HFFc6 (cell line): ENCODE measurements around the gene POLR3H. TPM values are rescaled to one million over a fixed set of nuclear protein-coding genes. Genes with fewer than 3 reads are reported as not detected.

Experiments used
- DNase-seq: peaks from one replicate; pipeline ENCODE4 v3.0.0-alpha.2; 2018
- H3K27ac Mint-ChIP-seq: 2 replicates; pipeline ENCODE4 v1.8.0; 2020; ENCODE audit warnings: mild to moderate bottlenecking, mixed read lengths
- H3K27me3 Mint-ChIP-seq: 2 replicates; pipeline ENCODE4 v1.8.0; 2021; ENCODE audit warnings: mild to moderate bottlenecking, moderate library complexity, mixed read lengths; ENCODE audit not compliant: insufficient read depth
- H3K36me3 Mint-ChIP-seq: 2 replicates; pipeline ENCODE4 v1.8.0; 2021; ENCODE audit warnings: low read depth, mixed read lengths
- H3K4me1 Mint-ChIP-seq: 2 replicates; pipeline ENCODE4 v1.8.0; 2020; ENCODE audit warnings: low read depth, mixed read lengths
- H3K4me3 Mint-ChIP-seq: 2 replicates; pipeline ENCODE4 v1.8.0; 2020; ENCODE audit warnings: mild to moderate bottlenecking, moderate library complexity, mixed read lengths
- H3K9me3 Mint-ChIP-seq: 2 replicates; pipeline ENCODE4 v1.8.0; 2020; ENCODE audit warnings: mild to moderate bottlenecking, mixed read lengths
- total RNA-seq, 6 experiments: library from RNA; stranded (reverse); fragmentation: NEBNext Ultra II Directional; extraction: Animal tissue kit (Norgen Biotek cat#: 25700); gene quantifications; 2 replicates in 1 of 6; 3 replicates in 5 of 6; pipeline ENCODE4 v1.2.3, GENCODE V29; 2021
- TF ChIP-seq, protein P1 (sequence below): fragments of 200-600 bp; sonication (generic); IDR thresholded peaks from 2 replicates; pipeline ENCODE4 v1.5.0; 2021; ENCODE audit warnings: antibody characterized with exemption, mild to moderate bottlenecking

Gene POLR3H
- total RNA-seq, 6 experiments from 2014 or later, result 50.9 to 72.1 (median 56.0) TPM

DNA sequence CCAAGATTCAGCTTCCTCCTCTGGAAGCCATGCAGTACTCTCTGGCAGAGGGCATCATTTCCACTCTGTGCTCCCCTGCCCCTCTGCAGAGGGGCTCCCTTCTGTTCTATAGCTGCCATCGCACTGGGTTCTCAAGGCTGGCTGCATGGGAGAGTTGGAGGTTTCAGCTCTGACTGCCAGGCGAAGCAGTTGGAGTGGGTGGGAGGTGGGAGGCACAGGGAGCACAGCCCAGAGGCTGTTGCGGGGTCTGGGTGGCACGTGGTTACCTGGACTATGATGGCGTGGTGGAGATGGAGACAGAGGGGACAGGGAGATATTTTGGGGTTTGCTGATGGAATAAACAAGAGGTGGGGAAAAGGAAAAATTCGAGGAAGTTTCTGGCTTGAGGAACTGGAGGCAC is 40.6 kb upstream of the POLR3H start:
- TF ChIP-seq, protein P1, sequence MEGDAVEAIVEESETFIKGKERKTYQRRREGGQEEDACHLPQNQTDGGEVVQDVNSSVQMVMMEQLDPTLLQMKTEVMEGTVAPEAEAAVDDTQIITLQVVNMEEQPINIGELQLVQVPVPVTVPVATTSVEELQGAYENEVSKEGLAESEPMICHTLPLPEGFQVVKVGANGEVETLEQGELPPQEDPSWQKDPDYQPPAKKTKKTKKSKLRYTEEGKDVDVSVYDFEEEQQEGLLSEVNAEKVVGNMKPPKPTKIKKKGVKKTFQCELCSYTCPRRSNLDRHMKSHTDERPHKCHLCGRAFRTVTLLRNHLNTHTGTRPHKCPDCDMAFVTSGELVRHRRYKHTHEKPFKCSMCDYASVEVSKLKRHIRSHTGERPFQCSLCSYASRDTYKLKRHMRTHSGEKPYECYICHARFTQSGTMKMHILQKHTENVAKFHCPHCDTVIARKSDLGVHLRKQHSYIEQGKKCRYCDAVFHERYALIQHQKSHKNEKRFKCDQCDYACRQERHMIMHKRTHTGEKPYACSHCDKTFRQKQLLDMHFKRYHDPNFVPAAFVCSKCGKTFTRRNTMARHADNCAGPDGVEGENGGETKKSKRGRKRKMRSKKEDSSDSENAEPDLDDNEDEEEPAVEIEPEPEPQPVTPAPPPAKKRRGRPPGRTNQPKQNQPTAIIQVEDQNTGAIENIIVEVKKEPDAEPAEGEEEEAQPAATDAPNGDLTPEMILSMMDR, result no peak
- H3K9me3 Mint-ChIP-seq, result no peaks in the 10 kb centered on the region
- H3K4me3 Mint-ChIP-seq, result no peak overlapping the region
- peak overlapping the region; percentile 38; the same call in 1 of the 2 replicates for H3K27ac Mint-ChIP-seq
- peaks cover 16% of the 10 kb centered on the region for H3K4me1 Mint-ChIP-seq
- peaks cover 30% of the 10 kb centered on the region for H3K36me3 Mint-ChIP-seq
- peaks cover 3% of the 10 kb centered on the region; the same call in 1 of the 2 replicates for H3K27me3 Mint-ChIP-seq
- no peak for DNase-seq

DNA sequence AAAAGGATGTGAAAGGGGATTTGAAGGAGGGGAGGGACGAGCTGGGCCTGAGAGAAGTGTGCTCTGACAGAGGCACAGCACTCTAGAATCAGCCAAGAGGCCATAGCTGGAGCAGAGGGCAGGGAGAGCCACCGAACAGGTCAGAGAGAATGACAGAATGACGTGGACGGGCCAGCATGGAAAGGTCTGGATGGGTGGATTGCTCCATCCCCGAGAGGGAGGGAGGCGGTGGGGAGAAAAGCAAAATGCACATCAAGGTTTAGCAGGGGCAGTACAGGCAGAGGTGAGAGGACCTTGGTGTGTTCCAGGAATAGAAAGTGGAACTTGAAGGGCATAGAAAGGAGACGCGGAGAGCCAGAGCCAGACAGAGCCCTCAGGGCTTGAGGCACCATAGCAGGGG is 38.4 kb upstream of the POLR3H start:
- TF ChIP-seq, protein P1, result no peak
- peaks cover 3% of the 10 kb centered on the region for H3K4me1 Mint-ChIP-seq
- peaks cover 34% of the 10 kb centered on the region for H3K36me3 Mint-ChIP-seq
- DNase-seq, result no peak
- H3K27ac Mint-ChIP-seq, result peak overlapping the region; percentile 27
- no peak overlapping the region for H3K4me3 Mint-ChIP-seq
- H3K27me3 Mint-ChIP-seq, result no peaks in the 10 kb centered on the region; the same call in 1 of the 2 replicates
- H3K9me3 Mint-ChIP-seq, result no peaks in the 10 kb centered on the region

DNA sequence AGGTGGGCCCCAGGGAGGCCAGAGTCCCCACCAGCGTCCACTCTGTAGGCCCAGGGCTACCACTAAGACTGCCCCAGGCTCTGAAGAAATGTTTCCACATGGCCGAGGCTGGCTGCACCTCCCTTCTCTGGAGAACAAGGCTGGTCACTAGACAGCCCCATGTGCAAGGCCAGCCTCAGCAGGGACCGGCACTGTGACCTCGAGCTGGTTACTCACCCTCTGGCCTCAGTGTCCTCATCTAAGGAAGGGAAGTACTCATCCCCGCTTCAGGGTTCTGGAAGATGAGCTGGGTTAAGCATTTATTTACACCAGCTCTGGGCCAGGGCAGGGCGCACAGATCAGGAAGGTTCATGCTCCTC is 35.7 kb upstream of the POLR3H start:
- peaks cover 4% of the 10 kb centered on the region; the same call in 1 of the 2 replicates for H3K27me3 Mint-ChIP-seq
- TF ChIP-seq, protein P1, result no peak

GRCh38 chr22:41579297-41579996 is 35.2 kb upstream of the POLR3H start:
- TF ChIP-seq, protein P1, result no peak
- Mint-ChIP-seq H3K4me3 (no peak overlapping the region), H3K4me1 (no peaks in the 10 kb centered on the region)

More for the DNA sequence above, 35.7 kb upstream of the POLR3H start:
- H3K4me1 Mint-ChIP-seq, result no peaks in the 10 kb centered on the region
- H3K27ac Mint-ChIP-seq, result no peak overlapping the region
- no peak overlapping the region for H3K4me3 Mint-ChIP-seq
- H3K9me3 Mint-ChIP-seq, result no peaks in the 10 kb centered on the region
- H3K36me3 Mint-ChIP-seq, result peaks cover 40% of the 10 kb centered on the region
- DNase-seq, result no peak

GRCh38 chr22:41578818-41579217 is 34.5 kb upstream of the POLR3H start:
- H3K27me3 Mint-ChIP-seq, result peaks cover 4% of the 10 kb centered on the region; the same call in 1 of the 2 replicates
- H3K27ac Mint-ChIP-seq, result no peak overlapping the region
- TF ChIP-seq, protein P1, result no peak
- no peak overlapping the region for H3K4me3 Mint-ChIP-seq
- DNase-seq, result no peak
- H3K4me1 Mint-ChIP-seq, result no peaks in the 10 kb centered on the region
- no peaks in the 10 kb centered on the region for H3K9me3 Mint-ChIP-seq
- peaks cover 36% of the 10 kb centered on the region for H3K36me3 Mint-ChIP-seq

More at GRCh38 chr22:41579297-41579996, 35.2 kb upstream of the POLR3H start:
- Mint-ChIP-seq H3K27me3 (peaks cover 4% of the 10 kb centered on the region; the same call in 1 of the 2 replicates), H3K9me3 (no peaks in the 10 kb centered on the region), H3K27ac (no peak overlapping the region), H3K36me3 (peaks cover 38% of the 10 kb centered on the region)
- DNase-seq, result no peak
